Measurements from ENCODE around the gene EPHX1. TPM values are rescaled to one million over a fixed set of nuclear protein-coding genes. Genes with fewer than 3 reads are reported as not detected.
A peak's percentile ranks its signal among the peaks of the same experiment; 100 is the strongest.
"Not testable (repeated sequence)": the region's sequence is repeated elsewhere in the genome, so short reads cannot be mapped to it uniquely, and the experiment has no call there.

EPHX1 gene
- total RNA-seq = under 1 TPM; 0.68 to 0.85 TPM

DNA sequence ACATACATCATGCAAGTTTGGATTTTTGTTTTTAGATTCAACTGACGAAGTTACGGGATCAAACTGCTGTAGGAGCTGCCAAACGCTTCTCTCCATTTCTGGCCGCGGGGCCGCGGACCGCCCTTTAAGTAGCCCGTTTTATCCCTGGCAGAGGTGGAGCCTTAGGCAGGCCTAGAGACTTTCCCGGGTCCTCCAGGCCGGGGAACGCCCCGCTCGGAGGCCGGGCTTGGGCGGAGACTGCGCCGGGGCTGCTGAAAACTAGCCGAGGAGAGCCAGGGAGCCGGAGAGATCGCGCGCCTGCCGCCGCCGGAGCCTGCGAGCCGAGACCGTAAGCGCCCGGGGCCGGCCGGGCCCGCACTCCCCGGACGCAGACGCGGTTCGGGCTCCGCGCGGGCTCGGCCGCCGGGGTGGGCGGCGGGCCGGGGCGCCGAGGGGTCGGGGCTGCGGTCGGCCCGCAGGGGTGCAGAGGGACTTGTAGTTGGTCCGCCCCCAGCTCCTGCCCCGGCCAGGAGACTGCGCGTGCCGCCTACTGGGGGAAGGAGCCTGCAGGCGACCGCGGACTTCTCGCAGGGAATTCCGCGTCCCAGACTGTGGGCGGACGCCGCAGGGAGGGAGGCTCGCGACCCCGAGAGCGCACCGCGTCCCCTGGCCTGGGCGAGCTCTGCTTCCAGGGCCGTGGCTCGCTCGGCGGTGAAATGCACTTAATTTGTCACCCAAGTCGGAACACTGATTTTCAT lies at the start of gene EPHX1:
Gene EPHX1 (plus strand): TSS at position 283 of the 737 bp plus-strand sequence. CDS start 18,606 bp downstream, outside the sequence.
- H3K27me3 Mint-ChIP-seq = peaks cover 21% of the 10 kb centered on the region
- H3K27ac Mint-ChIP-seq = no peak within 1 kb of the TSS
- ATAC-seq (peak; percentile 96), DNase-seq (peak; percentile 74)
- CTCF ChIA-PET = interaction anchor here (0.7 to 1.9 kb wide), 2 partner anchors 33 to 101 kb away, joined by 3 to 5 read pairs; partner anchors contain the start of gene SRP9
- H3K4me3 Mint-ChIP-seq = peak within 1 kb of the TSS; percentile 66
- H3K36me3 Mint-ChIP-seq = no peaks in the 10 kb centered on the region
- peaks cover 12% of the 10 kb centered on the region for H3K4me1 Mint-ChIP-seq
- H3K9me3 Mint-ChIP-seq (ENCODE audit: low read depth) = no peaks in the 10 kb centered on the region

DNA sequence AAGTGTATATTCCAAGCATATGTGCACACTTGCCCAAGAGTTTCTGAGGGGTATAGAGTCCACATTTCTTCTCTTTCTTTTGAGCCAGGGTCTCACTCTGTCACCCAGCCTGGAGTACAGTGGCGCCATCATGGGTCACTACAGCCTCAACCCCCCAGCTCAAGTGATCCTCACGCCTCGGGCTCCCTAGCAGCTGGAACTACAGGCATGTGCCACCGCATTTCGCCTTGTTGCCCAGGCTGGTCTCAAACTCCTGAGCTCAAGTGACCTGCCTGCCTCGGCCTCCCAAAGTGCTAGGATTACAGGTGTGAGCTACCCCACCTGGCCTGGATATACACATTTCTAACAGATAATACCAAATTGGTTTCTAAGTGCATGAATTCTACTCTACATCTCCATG lies 49.4 kb upstream of the EPHX1 start:
- CTCF ChIA-PET = no interaction called here

DNA sequence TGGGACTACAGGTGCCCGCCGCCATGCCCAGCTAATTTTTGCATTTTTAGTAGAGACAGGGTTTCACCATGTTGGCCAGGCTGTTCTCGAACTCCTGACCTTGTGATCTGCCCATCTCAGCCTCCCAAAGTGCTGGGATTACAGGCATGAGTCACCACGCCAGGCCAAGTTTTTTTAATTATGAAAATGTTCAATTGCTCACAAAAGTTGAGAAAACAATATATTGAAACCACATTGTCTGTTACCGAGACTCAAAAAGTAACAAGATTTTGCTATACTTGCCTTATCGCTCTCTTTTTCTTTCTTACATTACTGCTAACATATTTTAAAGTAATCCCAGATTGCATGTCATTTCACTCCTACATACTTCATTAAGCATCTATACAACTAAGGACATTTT lies 48.5 kb upstream of the EPHX1 start:
- H3K27ac Mint-ChIP-seq; H3K36me3 Mint-ChIP-seq; CTCF ChIA-PET; DNase-seq; H3K4me3 Mint-ChIP-seq; ATAC-seq; H3K4me1 Mint-ChIP-seq; H3K9me3 Mint-ChIP-seq (ENCODE audit: low read depth): not testable (repeated sequence)
- H3K27me3 Mint-ChIP-seq = peaks cover 32% of the 10 kb centered on the region

More for the DNA sequence above, 49.4 kb upstream of the EPHX1 start:
- Mint-ChIP-seq H3K27ac (no peak overlapping the region), H3K4me3 (no peak overlapping the region), H3K36me3 (no peaks in the 10 kb centered on the region), H3K4me1 (no peaks in the 10 kb centered on the region), H3K9me3 (ENCODE audit: low read depth) (no peaks in the 10 kb centered on the region), H3K27me3 (peaks cover 33% of the 10 kb centered on the region)
- ATAC-seq (no peak), DNase-seq (no peak)

DNA sequence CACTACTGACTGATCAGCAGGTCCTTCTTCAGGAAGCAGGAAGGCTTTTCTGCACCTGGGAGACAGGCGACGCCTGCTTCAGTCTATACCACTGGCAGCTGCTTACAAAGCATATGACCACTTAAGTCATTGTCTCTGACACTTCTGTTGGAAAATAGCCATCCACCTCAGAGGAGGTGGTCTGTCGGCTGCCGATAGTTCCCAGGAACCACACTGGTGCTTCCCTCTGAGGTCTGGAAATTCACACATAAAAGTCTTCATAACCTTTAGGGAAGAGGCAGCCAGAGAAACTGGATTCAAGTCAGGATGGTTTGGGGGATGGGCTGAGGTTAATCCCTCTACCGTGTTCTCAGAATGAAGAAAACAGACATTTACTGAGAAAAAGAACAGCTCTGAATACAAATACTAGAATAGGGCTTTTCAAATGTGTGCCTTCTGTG lies 47.9 kb upstream of the EPHX1 start:
- CTCF ChIA-PET = no interaction called here
- no peaks in the 10 kb centered on the region for H3K9me3 Mint-ChIP-seq (ENCODE audit: low read depth)
- H3K27ac Mint-ChIP-seq = no peak overlapping the region
- no peak overlapping the region for H3K4me3 Mint-ChIP-seq
- DNase-seq (no peak), ATAC-seq (no peak)
- H3K36me3 Mint-ChIP-seq = no peaks in the 10 kb centered on the region
- no peaks in the 10 kb centered on the region for H3K4me1 Mint-ChIP-seq
- H3K27me3 Mint-ChIP-seq = peaks cover 32% of the 10 kb centered on the region

GRCh38 chr1:225762444-225762843 lies 47.5 kb upstream of the EPHX1 start:
- Mint-ChIP-seq H3K27ac (no peak overlapping the region), H3K4me1 (no peaks in the 10 kb centered on the region), H3K27me3 (peaks cover 36% of the 10 kb centered on the region), H3K36me3 (no peaks in the 10 kb centered on the region), H3K4me3 (no peak overlapping the region), H3K9me3 (ENCODE audit: low read depth) (no peaks in the 10 kb centered on the region)
- ATAC-seq (no peak), DNase-seq (no peak)
- CTCF ChIA-PET = interaction anchor here (0.6 kb wide), 1 partner anchor 345 kb away, joined by 4 read pairs; no protein-coding TSS in a partner anchor

- H3K27ac Mint-ChIP-seq = no peak overlapping the region
- peaks cover 29% of the 10 kb centered on the region for H3K27me3 Mint-ChIP-seq
- DNase-seq (no peak), ATAC-seq (no peak)
- H3K36me3 Mint-ChIP-seq = no peaks in the 10 kb centered on the region
- no peaks in the 10 kb centered on the region for H3K9me3 Mint-ChIP-seq (ENCODE audit: low read depth)
- no peaks in the 10 kb centered on the region for H3K4me1 Mint-ChIP-seq
- CTCF ChIA-PET = interaction anchor here (1.0 to 1.1 kb wide), 2 partner anchors 14 to 224 kb away, joined by 3 read pairs; partner anchors contain the start of gene SRP9
- H3K4me3 Mint-ChIP-seq = no peak overlapping the region
Measured at GRCh38 chr1:225763716-225764548, 46.0 kb upstream of the EPHX1 start.

DNA sequence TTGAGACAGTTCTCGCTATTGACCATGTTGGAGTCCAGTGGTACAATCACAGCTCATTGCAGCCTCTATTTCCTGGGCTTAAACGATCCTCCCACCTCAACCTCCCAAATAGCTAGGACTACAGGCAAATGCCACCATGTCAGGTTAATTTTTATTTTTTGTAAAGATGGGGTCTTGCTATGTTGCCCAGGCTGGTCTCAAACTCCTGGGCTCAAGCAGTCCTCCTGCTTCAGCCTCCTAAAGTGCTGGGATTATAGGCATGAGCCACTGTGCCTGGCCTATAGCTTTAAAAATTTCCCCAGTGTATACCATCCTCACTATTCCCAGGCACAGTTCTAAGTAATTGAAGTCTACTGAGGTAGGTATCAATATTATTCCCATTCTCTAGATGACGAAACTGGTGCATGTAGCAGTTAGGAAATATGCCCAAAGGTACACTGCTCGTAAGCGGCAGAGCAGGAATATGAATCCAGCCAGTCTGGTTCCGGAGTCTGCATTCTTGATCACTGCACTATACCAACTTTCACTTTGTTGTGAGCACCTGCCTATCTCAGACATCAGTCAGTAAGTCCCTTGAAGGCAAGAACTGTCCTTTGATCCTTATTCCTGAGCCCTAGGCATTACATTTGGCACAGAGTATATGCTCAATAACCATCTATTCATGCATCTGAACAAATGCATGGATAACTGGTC lies 43.8 kb upstream of the EPHX1 start:
- H3K9me3 Mint-ChIP-seq (ENCODE audit: low read depth) = no peaks in the 10 kb centered on the region
- DNase-seq (no peak), ATAC-seq (no peak)
- H3K4me1 Mint-ChIP-seq = no peaks in the 10 kb centered on the region
- H3K36me3 Mint-ChIP-seq = no peaks in the 10 kb centered on the region
- CTCF ChIA-PET = interaction anchor here (3.4 kb wide), 1 partner anchor 12 kb away, joined by 16 read pairs; the partner anchor contains the start of gene SRP9
- peaks cover 20% of the 10 kb centered on the region for H3K27me3 Mint-ChIP-seq
- no peak overlapping the region for H3K4me3 Mint-ChIP-seq
- H3K27ac Mint-ChIP-seq = no peak overlapping the region

DNA sequence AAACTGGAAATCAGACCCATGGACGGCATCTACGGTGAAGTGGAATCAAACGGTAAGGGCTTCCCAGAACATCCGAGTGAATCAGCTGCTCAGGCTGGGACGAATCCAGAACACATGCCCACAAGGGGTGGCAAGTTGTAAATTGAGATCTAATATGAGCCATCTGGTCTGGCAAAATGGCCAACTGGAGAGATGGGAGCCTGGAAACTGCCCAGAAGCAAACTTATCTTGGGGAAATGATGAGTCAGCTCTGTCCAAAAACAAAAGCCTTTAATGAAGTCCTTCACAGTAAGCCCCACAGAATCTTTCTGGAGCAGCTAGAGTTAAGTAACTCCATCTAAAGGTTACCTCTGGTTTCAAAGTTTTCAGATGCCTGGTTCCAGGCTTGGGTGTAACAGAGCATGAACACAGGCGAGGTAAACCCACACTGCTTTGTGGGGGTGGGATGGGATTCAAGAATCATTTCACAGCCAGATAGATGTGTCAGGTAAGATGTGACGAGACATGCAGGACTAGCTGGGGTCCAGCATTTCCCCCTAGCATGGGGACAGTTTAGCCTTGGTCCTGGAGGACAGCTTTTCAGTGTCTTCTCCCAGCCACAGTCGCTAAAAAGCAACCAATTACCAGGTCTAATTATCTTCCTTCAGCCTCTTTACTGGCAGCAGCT lies 42.8 kb upstream of the EPHX1 start:
- Mint-ChIP-seq H3K27me3 (peaks cover 13% of the 10 kb centered on the region), H3K36me3 (no peaks in the 10 kb centered on the region), H3K4me3 (no peak overlapping the region), H3K9me3 (ENCODE audit: low read depth) (no peaks in the 10 kb centered on the region), H3K4me1 (no peaks in the 10 kb centered on the region), H3K27ac (no peak overlapping the region)
- DNase-seq (no peak), ATAC-seq (no peak)
- CTCF ChIA-PET = interaction anchor here (3.4 kb wide), 1 partner anchor 11 kb away, joined by 16 read pairs; the partner anchor contains the start of gene SRP9

DNA sequence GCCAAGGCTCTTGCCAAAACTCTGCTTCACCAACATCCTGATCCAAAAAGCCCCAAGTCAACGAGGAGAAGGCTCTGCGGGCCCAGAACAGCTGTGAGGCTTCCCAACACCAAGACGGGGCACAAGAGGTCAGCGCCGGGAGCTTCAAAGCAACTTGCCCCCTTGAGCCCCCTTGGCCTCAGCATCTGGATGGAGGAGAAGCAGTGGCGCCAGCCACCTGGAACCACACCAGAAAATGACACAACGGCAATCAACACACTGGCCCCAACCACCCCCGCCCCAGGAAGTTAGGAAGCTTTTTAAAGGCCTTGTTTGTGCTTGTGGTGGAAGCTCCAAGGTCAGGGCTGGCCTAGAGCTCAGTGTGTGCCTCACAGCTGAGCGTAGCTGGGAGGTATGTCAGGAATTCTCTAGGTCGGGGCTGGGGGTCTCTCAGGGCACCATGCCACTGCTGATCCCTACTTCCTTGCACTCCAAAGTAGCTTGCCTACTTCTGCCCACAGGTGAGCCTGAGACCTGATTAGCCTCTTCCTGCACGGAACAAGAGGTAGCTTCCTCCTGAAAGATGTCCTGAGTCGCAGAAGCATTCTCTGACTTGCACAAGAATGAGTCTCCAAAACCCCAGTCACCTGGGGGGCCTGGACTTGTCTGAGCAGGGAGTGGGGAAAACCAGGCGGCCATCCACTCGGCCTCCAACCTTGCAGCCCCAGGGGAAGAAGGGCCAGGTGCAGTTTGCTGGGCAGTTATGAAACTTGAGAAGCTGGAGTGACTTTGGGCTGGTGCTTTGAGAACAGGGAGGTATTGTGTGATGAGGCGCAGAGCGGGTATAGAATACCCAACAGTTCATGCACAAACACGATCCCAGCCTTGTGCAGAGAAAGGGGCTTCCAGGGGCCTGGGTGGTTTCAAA lies 42.0 kb upstream of the EPHX1 start:
- CTCF ChIA-PET = interaction anchor here (1.3 to 3.4 kb wide), 2 partner anchors 10 to 283 kb away, joined by 3 to 16 read pairs; partner anchors contain the start of gene SRP9
- H3K4me1 Mint-ChIP-seq = no peaks in the 10 kb centered on the region
- H3K9me3 Mint-ChIP-seq (ENCODE audit: low read depth) = no peaks in the 10 kb centered on the region
- H3K4me3 Mint-ChIP-seq = no peak overlapping the region
- H3K27me3 Mint-ChIP-seq = peaks cover 13% of the 10 kb centered on the region
- no peaks in the 10 kb centered on the region for H3K36me3 Mint-ChIP-seq
- no peak overlapping the region for H3K27ac Mint-ChIP-seq
- DNase-seq (no peak), ATAC-seq (no peak)

- H3K4me3 Mint-ChIP-seq = no peak overlapping the region
- peaks cover 13% of the 10 kb centered on the region for H3K27me3 Mint-ChIP-seq
- no peak for DNase-seq
- CTCF ChIA-PET = interaction anchor here (0.6 to 3.4 kb wide), 5 partner anchors 9 to 284 kb away, joined by 3 to 16 read pairs (median 3); partner anchors contain the start of gene SRP9
- H3K36me3 Mint-ChIP-seq = no peaks in the 10 kb centered on the region
- H3K4me1 Mint-ChIP-seq = no peaks in the 10 kb centered on the region
- H3K9me3 Mint-ChIP-seq (ENCODE audit: low read depth) = no peaks in the 10 kb centered on the region
- H3K27ac Mint-ChIP-seq = no peak overlapping the region
- ATAC-seq = no peak
Measured at GRCh38 chr1:225768662-225769426, 41.1 kb upstream of the EPHX1 start.

DNA sequence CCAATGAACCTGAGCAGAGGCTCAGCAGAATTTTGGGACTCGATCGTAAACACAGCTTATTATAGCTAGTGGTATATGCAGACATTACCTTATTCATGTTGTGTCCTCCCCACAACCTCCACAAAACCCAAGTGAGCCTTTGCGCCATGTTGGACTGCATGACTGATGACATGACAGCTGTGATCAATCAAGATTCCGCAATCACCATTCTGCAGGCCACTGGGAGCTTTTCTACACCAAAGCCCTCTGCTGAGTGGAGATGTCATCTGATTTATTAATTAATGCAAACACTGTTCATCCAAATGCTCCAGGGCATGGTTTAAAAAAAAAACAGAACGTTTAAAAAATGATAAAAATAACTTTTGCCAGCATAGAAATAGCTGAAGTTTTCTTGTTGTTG lies 40.2 kb upstream of the EPHX1 start:
- H3K4me1 Mint-ChIP-seq = no peaks in the 10 kb centered on the region
- ATAC-seq (no peak), DNase-seq (no peak)
- no peak overlapping the region for H3K4me3 Mint-ChIP-seq
- H3K9me3 Mint-ChIP-seq (ENCODE audit: low read depth) = no peaks in the 10 kb centered on the region
- no peak overlapping the region for H3K27ac Mint-ChIP-seq
- H3K27me3 Mint-ChIP-seq = peaks cover 7% of the 10 kb centered on the region
- H3K36me3 Mint-ChIP-seq = no peaks in the 10 kb centered on the region
- CTCF ChIA-PET = interaction anchor here (1.3 to 1.7 kb wide), 3 partner anchors 9 to 141 kb away, joined by 3 to 5 read pairs (median 4); no protein-coding TSS in a partner anchor

All from activated CD8-positive, alpha-beta memory T cell treated with anti-CD3 and anti-CD28 coated beads, Interleukin-2, amount 10 ng/mL, durations not matched to agents 7 days and 5 days (primary cell).